Retinal pigment epithelial cell (primary cell): ENCODE results near the gene PLXNA4.

Source experiments
- DNase-seq: peaks from one replicate; pipeline ENCODE4 v3.0.0-alpha.2; 2010; ENCODE audit warnings: low read depth
- H3K4me3 ChIP-seq: 2 replicates; pipeline ENCODE4 v1.5.1; 2011; ENCODE audit warnings: mild to moderate bottlenecking, low read length, control low read depth, moderate library complexity
- CTCF ChIP-seq: conservative IDR thresholded peaks from 2 replicates; pipeline ENCODE4 v1.5.1; 2011; ENCODE audit warnings: low read depth, low read length, control low read depth, inconsistent platforms

PLXNA4 gene

GRCh38 chr7:132590162-132590561 lies 13.9 kb upstream of the PLXNA4 start:
- no peak overlapping the region for H3K4me3 ChIP-seq
- no peak for TF ChIP-seq CTCF
- DNase-seq, result peak; percentile 34

- no peak for TF ChIP-seq CTCF
- H3K4me3 ChIP-seq, result no peak overlapping the region
- DNase-seq, result no peak
Measured at GRCh38 chr7:132588596-132588995, 12.3 kb upstream of the PLXNA4 start.

- no peak for DNase-seq
- no peak overlapping the region for H3K4me3 ChIP-seq
- no peak for TF ChIP-seq CTCF
Measured at GRCh38 chr7:132584796-132585494, 8.7 kb upstream of the PLXNA4 start.

- H3K4me3 ChIP-seq, result no peak overlapping the region
- no peak for DNase-seq
- no peak for TF ChIP-seq CTCF
Measured at GRCh38 chr7:132581431-132581830, 5.2 kb upstream of the PLXNA4 start.

GRCh38 chr7:132580717-132581285 lies 4.5 kb upstream of the PLXNA4 start:
- peak; percentile 51 for DNase-seq
- no peak overlapping the region for H3K4me3 ChIP-seq
- peak; percentile 82 for TF ChIP-seq CTCF

- TF ChIP-seq CTCF, result peak; percentile 25
- DNase-seq, result no peak
- H3K4me3 ChIP-seq, result no peak overlapping the region
Measured at GRCh38 chr7:132580277-132580676, 4.0 kb upstream of the PLXNA4 start.

- no peak overlapping the region for H3K4me3 ChIP-seq
- DNase-seq, result no peak
- TF ChIP-seq CTCF, result no peak
Measured at GRCh38 chr7:132579260-132579899, 3.1 kb upstream of the PLXNA4 start.
